Amniotic stem cell (primary cell): ENCODE data around the gene PATE4.
A peak's percentile ranks its signal among the peaks of the same experiment; 100 is the strongest.
"Not testable (repeated sequence)": the region's sequence is repeated elsewhere in the genome, so short reads cannot be mapped to it uniquely, and the experiment has no call there.

Experiments used
- DNase-seq: peaks from one replicate; lab custom pipeline; 2025; lab: John Stamatoyannopoulos, UW

PATE4 gene

GRCh38 chr11:125833016-125833415, at the start of gene PATE4:
PATE4 (plus strand) TSS chr11:125833316; CDS start chr11:125833360, 44 bp downstream.
- no peak for DNase-seq

DNA sequence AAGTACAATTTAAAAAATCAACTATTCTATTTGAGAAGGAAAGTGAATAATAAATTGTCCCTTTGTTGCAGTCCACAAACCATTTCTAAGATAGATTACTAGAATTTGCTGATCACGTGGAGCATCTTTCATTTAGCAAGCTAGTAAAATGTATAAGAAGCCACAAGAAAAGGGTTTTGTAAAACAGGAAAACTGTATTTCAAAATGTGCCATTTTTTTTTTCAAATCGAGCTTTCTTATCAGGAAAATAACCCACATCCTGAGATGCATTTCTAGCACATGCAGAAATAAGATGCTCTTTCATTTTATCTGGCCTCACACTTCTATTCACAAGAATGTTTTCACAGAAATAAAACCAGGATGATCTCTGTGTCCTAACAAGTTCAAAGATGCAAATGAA, 48.4 kb upstream of the PATE4 start:
- DNase-seq = no peak

DNA sequence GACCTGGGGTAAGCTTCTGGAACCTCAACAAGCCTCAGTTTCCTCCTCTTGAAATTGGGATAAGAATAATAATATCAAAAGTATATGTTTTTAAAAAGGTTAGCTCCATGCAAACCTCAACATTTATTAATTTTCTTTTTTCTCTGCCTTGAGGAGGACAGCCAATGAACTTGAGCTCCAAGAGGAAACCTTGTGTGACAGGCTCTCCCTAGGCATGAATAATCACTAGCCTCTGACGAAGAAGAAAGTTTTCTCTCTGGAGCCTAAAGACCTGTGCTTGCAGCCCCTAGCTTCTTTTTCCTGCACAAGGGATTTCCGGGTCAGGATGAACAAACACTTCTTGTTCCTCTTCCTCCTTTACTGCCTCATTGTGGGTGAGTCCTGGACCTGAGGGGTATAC, 45.3 kb upstream of the PATE4 start, which contains the start of gene PATE3:
PATE3 (plus strand) TSS at position 301 of the 400 bp plus-strand sequence; CDS start at position 326, 25 bp downstream.
- no peak for DNase-seq

- DNase-seq = no peak
These were observed 42.3 kb upstream of the PATE4 start for GRCh38 chr11:125790825-125791224.

DNA sequence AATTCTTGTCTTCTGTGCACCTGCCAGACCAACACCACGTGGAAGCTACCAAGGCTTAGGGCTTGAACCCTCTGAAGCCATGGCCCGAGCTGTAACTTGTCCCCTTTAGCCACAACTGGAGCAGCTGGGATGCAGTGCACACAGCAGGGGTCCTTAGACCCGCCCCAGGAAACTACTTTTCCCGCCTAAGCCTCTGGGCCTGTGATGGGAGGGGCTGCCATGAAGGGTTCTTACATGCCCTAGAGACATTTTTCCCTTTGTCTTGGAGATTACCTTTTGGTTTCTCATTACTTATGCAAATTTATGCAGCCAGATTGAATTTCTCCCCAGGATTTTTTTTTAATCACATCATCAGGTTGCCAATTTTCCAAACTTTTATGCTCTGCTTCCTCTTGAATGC, 35.5 kb upstream of the PATE4 start:
- DNase-seq = no peak

GRCh38 chr11:125799808-125800207, 33.3 kb upstream of the PATE4 start:
- no peak for DNase-seq

GRCh38 chr11:125802387-125802786, 30.7 kb upstream of the PATE4 start:
- DNase-seq = no peak

- DNase-seq = no peak
These were observed 25.2 kb upstream of the PATE4 start for GRCh38 chr11:125807909-125808308.

- DNase-seq = no peak
These were observed 2.6 kb downstream of the PATE4 start for GRCh38 chr11:125835748-125836147.

- no peak for DNase-seq
These were observed 9.3 kb downstream of the PATE4 start for GRCh38 chr11:125842321-125842948.

GRCh38 chr11:125846188-125846587, 13.1 kb downstream of the PATE4 start:
- no peak for DNase-seq

GRCh38 chr11:125857670-125858069, 24.6 kb downstream of the PATE4 start:
- not testable (repeated sequence) for DNase-seq

GRCh38 chr11:125862786-125863185, 29.7 kb downstream of the PATE4 start:
- not testable (repeated sequence) for DNase-seq

DNA sequence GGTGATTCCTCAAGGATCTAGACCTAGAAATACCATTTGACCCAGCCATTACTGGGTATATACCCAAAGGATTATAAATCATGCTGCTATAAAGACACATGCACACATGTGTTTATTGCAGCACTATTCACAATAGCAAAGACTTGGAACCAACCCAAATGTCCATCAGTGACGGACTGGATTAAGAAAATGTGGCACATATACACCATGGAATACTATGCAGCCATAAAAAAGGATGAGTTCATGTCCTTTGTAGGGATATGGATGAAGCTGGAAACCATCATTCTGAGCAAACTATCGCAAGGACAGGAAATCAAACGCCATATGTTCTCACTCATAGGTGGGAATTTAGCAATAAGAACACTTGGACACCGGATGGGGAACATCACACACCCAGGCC, 32.2 kb downstream of the PATE4 start:
- not testable (repeated sequence) for DNase-seq

- no peak for DNase-seq
These were observed 36.4 kb downstream of the PATE4 start for GRCh38 chr11:125869521-125869920.

- no peak for DNase-seq
These were observed 38.4 kb downstream of the PATE4 start for GRCh38 chr11:125871391-125872137.

DNA sequence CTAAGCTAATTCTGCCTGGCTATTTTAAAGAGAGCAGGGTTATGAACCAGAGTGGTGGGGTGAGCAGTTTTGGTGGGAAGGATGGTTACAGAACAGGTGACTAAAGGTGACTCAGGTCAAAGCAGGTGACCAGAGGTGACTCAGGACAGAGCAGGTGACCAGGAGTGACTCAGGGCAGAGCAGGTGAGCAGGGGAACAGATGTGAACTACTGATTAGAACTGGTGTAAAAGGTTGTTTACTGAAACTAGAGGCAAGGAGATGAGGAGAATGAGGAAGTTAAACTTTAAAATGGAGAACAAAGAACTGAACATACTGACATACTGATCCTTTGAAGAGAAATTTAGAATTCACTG, 39.0 kb downstream of the PATE4 start:
- no peak for DNase-seq

GRCh38 chr11:125873881-125874555, 40.9 kb downstream of the PATE4 start:
- no peak for DNase-seq

DNA sequence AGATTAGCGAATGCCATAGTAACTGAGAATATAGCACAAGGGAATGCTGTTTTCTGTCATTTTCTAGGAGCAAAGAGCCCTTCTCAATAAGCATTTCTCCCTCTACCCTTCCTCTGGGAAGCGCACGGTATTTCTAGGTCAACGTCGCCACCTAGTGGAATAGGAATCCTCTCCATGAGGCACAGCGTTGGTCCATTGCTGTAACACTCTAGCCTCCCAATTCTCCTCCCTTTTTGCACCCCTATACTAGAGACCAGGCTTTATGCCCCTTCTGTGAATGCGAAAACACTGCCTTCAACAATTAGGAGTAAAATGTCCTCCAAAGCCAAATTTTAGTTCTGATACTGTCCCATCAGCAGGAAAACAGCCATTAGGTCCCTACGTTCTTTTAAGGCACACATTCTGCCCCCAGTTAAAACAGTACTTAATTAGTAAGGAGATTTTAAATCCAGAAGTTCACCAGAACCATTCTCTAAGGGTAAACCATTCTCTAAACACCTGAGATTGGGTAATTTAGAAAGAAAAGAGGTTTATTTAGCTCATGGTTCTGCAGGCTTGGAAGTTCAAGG, 41.5 kb downstream of the PATE4 start:
- peak; percentile 43 for DNase-seq

- no peak for DNase-seq
These were observed 48.2 kb downstream of the PATE4 start for GRCh38 chr11:125881291-125881690.

- no peak for DNase-seq
These were observed 50.3 kb downstream of the PATE4 start for GRCh38 chr11:125883375-125883774.

GRCh38 chr11:125886997-125887372, 53.9 kb downstream of the PATE4 start:
- no peak for DNase-seq
